ENCODE results near the gene SSU72. TPM values are rescaled to one million over a fixed set of nuclear protein-coding genes. Genes with fewer than 3 reads are reported as not detected.

SSU72 gene
- total RNA-seq: 32.9 TPM

- peak; percentile 67 for DNase-seq
These were observed at the start of gene SSU72 for GRCh38 chr1:1574721-1575537. Gene SSU72, minus strand, starts transcription at chr1:1574863. Its CDS starts 306 bp downstream, at chr1:1574557.

DNA sequence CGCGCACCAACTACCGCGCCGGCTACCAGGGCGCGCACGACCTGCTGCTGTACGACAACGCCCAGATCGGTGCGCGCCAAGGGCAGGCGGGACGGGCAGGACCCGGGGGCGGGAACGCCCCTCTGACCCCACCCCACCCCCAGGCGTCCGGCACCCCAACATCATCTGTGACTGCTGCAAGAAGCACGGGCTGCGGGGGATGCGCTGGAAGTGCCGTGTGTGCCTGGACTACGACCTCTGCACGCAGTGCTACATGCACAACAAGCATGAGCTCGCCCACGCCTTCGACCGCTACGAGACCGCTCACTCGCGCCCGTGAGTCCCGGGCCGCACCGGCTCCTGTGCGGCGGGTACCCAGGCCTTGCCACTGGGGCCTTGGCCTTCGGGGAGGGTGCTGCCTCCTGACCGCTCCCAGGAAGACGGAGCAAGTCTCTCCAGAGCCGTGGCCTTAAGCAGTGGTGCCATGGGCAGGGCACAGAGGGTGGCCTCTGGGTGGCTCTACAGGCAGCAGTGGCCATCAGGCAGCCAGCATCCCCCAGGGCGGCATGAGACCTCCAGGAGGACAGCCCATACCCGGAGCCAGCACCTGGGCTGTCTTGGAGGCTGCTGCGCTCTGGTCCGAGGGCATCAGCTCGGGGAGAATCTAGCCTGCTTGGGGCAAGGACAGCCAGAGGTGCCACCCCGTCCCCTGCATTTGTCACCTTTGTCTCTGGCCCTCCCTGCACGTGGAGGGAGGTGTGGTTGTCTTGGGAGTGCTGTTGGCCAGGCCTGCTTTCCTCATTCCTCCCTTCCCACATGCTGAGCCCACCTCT, 49.2 kb upstream of the SSU72 start:
- no peak for DNase-seq

- no peak for DNase-seq
These were observed 48.5 kb upstream of the SSU72 start for GRCh38 chr1:1623181-1623630.

DNA sequence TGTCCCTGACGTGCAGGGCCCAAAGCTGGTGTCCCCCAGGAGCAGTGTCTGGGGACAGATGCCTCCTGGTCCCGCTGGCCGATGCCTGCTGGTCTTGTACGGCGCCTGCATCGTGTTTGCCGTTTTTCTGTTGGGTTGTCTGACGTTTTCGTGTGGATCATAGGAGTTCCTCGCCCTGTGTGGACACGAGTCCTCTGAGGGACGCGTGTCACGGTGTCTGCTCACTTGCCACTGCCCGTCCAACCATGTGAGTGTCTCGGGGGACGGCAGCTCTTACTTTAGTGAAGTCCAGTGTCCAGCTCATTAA, 48.1 kb upstream of the SSU72 start:
- no peak for DNase-seq

GRCh38 chr1:1622010-1622787, 47.5 kb upstream of the SSU72 start:
- DNase-seq: no peak

GRCh38 chr1:1621173-1622009, 46.7 kb upstream of the SSU72 start:
- DNase-seq: no peak

DNA sequence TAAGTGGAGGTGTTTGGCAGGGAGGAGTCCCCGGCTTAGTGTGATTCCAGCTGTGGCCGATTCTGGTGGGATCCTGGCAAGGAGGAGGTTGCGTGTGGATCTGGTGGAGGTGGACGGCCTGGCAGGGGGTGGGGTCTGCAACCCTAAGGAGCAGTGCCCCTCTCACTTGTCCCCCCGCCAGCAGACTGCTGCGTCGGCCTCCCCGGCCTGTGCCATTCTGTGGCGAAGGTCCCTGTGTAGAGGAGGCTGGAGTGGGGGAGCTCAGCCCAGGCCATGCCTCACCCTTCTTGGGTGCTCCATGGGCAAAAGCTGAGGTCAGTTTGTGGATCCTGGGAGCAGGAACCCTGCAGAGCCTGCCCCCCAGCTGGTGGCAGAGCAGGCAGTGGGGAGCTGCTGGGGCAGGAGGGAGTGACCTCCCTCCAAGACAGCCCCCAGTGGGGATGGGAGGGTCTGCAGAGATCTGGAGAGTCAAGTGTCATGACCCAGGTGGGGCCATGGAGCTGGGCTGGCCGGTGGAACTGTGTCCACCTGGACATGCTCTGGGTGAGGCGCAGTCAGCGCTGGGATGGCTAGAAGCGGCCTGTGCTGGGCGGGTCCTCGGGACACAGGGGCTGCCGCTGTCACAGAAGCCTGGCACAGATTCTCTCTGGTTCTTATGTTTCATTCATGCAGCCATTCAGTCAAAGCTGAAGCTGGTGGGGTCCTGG, 45.9 kb upstream of the SSU72 start:
- DNase-seq: no peak

- no peak for DNase-seq
These were observed 45.3 kb upstream of the SSU72 start for GRCh38 chr1:1619917-1620361.

DNA sequence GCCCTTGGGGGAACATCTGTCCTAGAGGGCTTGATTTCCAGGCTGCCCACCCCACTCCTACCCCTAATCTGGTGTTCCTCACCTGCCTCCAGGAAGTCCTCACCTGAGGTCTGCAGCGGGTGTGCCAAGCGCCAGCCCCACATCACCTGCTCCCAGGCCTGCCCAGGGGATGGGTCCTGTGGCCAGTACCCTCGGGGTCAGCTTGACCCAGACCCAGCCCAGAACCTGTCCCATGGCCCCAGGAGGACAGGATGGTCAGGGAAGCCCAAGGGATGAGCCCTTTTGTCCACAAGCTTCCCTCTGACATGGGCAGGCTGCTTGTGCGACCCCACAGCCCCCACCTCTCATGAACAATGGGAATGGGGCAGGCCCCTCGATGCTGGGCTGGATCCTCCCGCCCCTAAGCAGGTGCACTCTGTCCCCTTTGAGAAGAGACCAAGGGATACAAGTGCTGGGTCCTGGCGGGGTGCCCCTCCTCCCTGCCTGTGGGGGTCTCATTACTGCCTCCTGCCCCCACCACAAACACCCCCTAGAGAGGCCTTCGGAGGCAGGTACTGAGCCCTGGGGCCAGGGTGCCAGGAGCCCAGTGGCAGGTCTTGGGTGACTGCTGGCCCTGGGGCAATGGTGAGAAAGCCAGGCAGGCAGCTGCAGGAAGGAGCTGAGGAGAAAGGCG, 43.9 kb upstream of the SSU72 start:
- no peak for DNase-seq

GRCh38 chr1:1617925-1618324, 43.3 kb upstream of the SSU72 start:
- no peak for DNase-seq

- DNase-seq: no peak
These were observed 42.9 kb upstream of the SSU72 start for GRCh38 chr1:1617516-1617915.

- no peak for DNase-seq
These were observed 42.2 kb upstream of the SSU72 start for GRCh38 chr1:1616838-1617237.

- no peak for DNase-seq
These were observed 41.6 kb upstream of the SSU72 start for GRCh38 chr1:1616045-1616790.

GRCh38 chr1:1615256-1616044, 40.8 kb upstream of the SSU72 start, which contains the start of gene MIB2:
Gene MIB2, plus strand, starts transcription at chr1:1615500. Its CDS starts 7,953 bp downstream, at chr1:1623453.
- peak; percentile 94 for DNase-seq

DNA sequence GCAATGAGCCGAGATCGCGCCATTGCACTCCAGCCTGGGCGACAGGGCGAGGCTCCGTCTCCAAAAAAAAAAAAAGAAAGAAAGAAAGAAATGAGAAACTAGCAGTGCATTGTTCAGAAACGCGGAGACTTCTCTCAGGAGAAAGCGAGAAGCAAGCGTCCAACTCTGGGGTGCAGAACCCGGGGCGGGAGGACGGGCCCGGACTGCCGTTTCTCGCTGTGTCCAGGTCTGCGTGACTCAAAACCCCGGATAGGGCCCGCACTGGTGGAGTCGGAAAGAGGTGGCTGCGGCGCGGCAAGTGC, 40.2 kb upstream of the SSU72 start:
- no peak for DNase-seq

- peak; percentile 41 for DNase-seq
These were observed 39.7 kb upstream of the SSU72 start for GRCh38 chr1:1614204-1614953.

GRCh38 chr1:1613509-1614082, 38.9 kb upstream of the SSU72 start:
- DNase-seq: no peak

DNA sequence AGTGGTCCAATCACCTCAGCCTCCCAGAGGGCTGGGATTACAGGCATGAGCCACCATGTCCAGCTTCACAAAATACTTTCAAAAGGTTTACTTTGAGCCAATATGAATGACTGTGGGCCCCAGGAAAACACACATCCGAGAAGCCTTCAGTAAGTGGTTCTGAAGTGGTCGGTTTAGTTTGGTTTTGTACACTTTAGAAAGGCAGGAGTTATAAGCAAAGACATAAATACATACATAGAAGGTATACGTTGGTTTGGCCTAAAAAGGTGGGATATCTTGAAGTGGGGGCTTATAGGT, 37.4 kb upstream of the SSU72 start:
- DNase-seq: no peak
